HUES48 (cell line): Measurements from ENCODE around the gene ZNF483.
A peak's percentile ranks its signal among the peaks of the same experiment; 100 is the strongest.
"Not testable (repeated sequence)": the region's sequence is repeated elsewhere in the genome, so short reads cannot be mapped to it uniquely, and the experiment has no call there.

ENCODE experiments used
- H3K27ac ChIP-seq: one replicate; pipeline ENCODE4 v1.7.0; 2013; ENCODE audit warnings: low read depth, low read length, inconsistent platforms
- H3K27me3 ChIP-seq: 2 replicates; pipeline ENCODE4 v1.6.1; 2013; ENCODE audit warnings: mild to moderate bottlenecking, low read length; ENCODE audit not compliant: control insufficient read depth, insufficient read depth
- H3K36me3 ChIP-seq: 2 replicates; pipeline ENCODE4 v1.6.1; 2013; ENCODE audit warnings: low read length; ENCODE audit not compliant: control insufficient read depth, insufficient read depth
- H3K4me1 ChIP-seq: 2 replicates; pipeline ENCODE4 v1.6.1; 2013; ENCODE audit warnings: mild to moderate bottlenecking, low read length; ENCODE audit not compliant: control insufficient read depth, insufficient read depth
- H3K4me3 ChIP-seq: 2 replicates; pipeline ENCODE4 v1.5.1; 2013; ENCODE audit warnings: mild to moderate bottlenecking, low read depth, low read length
- H3K9ac ChIP-seq: 2 replicates; pipeline ENCODE4 v1.6.1; 2013; ENCODE audit warnings: mild to moderate bottlenecking, low read depth, low read length, moderate library complexity
- H3K9me3 ChIP-seq: 2 replicates; pipeline ENCODE4 v1.6.1; 2013; ENCODE audit warnings: low read length; ENCODE audit not compliant: control insufficient read depth, insufficient read depth

The ZNF483 gene

DNA sequence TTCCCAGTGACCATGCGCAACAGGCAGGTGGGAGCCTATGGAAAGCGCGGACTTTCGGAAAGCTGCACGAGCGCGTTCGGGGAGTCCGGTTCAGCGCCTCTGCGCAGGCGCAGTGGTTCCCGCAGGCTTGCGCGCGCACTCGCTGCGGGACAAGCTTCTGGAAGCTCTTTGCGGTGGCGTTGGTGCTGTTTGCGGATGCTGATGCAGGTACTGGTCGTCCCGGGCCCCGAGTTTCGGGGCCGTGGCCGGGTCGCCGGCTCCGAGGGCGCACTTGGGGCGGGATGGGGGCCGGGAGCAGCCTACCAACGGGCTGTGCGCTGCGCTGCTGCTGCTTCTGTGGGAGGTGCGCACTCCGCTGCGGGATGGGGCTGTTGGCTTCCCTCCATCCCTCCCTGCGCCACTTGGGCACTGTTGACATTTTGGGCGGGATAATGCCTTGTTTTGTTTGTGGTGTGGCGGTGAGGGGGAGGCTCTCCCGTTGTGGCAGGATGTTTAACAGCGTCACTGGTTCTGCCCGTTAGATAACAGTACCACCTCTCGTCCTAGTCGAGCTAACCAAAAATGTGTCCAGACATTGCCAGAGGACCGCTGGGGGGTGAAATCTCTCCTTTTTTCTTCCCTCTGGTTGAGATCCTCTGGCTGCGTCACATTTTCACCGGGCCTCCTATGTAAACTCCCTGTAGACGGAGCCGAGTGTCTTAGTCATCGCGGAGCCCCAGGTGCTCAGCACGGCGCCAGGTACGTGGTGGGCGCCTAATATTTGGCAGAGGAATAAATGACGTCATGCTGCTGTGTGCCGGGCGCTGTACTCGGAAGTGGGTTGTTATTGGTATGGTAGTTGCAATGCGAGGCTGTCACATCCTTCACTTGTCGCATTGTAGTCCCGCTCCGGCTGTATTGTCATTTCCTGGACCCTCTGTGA, at the start of gene ZNF483:
ZNF483 (plus strand) TSS at position 124 of the 922 bp plus-strand sequence. CDS start 2,217 bp downstream, outside the sequence.
- Histone ChIP-seq H3K36me3 (peaks cover 19% of the 10 kb centered on the region), H3K27ac (peak within 1 kb of the TSS; percentile 69), H3K4me3 (peak within 1 kb of the TSS; percentile 91), H3K4me1 (peaks cover 45% of the 10 kb centered on the region), H3K9ac (peak within 1 kb of the TSS; percentile 73), H3K9me3 (no peaks in the 10 kb centered on the region), H3K27me3 (no peaks in the 10 kb centered on the region)

GRCh38 chr9:111475195-111475594, 49.8 kb upstream of the ZNF483 start:
- peaks cover 26% of the 10 kb centered on the region for H3K4me1 ChIP-seq
- no peak overlapping the region for H3K4me3 ChIP-seq
- no peaks in the 10 kb centered on the region for H3K27me3 ChIP-seq
- no peaks in the 10 kb centered on the region for H3K9me3 ChIP-seq
- H3K36me3 ChIP-seq, result no peaks in the 10 kb centered on the region
- H3K9ac ChIP-seq, result no peak overlapping the region
- no peak overlapping the region for H3K27ac ChIP-seq

DNA sequence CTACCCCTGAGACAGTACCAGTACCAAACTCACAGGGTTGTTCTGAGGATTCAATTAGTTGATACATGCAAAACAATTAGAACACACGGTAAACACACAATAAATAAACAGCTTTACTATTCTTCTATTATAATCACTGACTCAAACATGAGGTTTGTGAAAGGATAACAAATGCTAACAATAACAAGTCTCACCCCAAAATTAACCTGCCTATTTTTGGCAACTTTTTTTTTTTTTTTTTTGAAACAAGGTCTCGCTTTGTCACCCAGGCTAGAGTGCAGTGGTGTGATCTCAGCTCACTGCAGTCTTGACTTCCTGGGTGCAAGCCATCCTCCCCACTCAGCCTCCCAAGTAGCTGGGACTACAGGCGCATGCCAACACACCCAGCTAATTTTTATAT, 47.3 kb upstream of the ZNF483 start:
- Histone ChIP-seq H3K27me3 (no peaks in the 10 kb centered on the region), H3K9me3 (no peaks in the 10 kb centered on the region), H3K4me1 (peaks cover 28% of the 10 kb centered on the region), H3K36me3 (no peaks in the 10 kb centered on the region), H3K4me3 (no peak overlapping the region), H3K27ac (no peak overlapping the region), H3K9ac (no peak overlapping the region)

DNA sequence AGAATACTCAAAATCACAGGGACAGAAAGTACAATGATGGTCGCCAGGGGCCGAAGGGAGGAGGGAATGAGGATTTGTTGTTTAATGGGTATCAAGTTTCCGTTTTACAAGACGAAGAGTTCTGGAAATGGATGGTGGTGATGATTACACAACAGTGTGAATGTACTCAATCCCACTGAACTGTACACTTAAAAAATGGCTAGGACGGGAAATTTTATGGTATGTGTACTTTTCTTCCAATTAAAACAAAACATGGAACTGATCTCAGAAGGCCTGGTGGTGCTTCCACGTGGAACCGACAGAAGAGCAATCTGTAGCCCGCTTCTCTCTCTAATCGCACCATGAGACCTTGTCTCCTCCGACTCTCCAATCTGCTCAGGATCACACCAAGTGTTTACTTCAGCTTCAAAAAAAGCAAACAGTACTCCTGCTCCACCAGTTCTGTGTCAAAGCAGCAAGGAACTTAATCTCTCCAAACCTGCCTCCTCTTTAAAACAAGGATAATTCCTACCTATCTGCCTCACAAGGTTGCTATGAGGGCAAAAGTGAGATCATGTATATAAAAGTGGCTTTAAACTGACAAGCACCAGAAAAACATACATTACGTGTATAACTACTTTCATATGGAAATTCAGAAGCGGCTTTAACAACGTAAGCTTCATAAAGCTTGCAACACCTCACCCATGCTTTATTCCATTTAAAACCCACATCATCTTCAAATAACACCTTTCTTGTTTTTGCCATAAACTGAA, 42.9 kb upstream of the ZNF483 start:
- Histone ChIP-seq H3K4me3 (peak overlapping the region; percentile 95), H3K27ac (peak overlapping the region; percentile 95), H3K27me3 (no peaks in the 10 kb centered on the region), H3K4me1 (peaks cover 12% of the 10 kb centered on the region), H3K9ac (peak overlapping the region; percentile 82), H3K36me3 (no peaks in the 10 kb centered on the region), H3K9me3 (no peaks in the 10 kb centered on the region)

GRCh38 chr9:111482694-111483438, 42.1 kb upstream of the ZNF483 start:
- Histone ChIP-seq H3K36me3 (no peaks in the 10 kb centered on the region), H3K27me3 (no peaks in the 10 kb centered on the region), H3K9me3 (no peaks in the 10 kb centered on the region), H3K9ac (peak overlapping the region; percentile 82), H3K27ac (peak overlapping the region; percentile 95), H3K4me3 (peak overlapping the region; percentile 95), H3K4me1 (peaks cover 12% of the 10 kb centered on the region)

DNA sequence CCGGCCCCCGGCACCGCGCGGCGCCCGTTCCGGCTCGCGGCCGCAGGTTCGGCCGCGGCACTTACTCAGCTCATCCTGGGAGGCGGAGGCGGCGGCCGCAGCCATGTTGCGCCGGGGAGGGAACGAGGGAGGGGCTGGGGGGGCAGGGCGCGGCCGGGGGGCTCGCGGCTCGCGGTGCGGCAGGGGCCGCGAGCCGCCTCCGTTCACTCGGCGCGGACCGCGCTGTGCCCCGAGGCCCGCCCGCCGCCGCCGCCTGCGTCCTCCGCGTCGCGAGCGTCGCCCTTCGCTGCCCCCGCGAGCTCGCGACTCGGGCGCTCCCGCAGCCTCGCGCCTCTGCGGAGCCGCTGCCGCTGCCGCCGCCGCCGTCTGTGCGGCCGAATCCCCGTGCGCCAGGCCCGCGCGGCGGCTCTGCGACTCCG, 41.5 kb upstream of the ZNF483 start:
- no peaks in the 10 kb centered on the region for H3K9me3 ChIP-seq
- H3K4me3 ChIP-seq, result peak overlapping the region; percentile 95; the same call in 1 of the 2 replicates
- H3K36me3 ChIP-seq, result no peaks in the 10 kb centered on the region
- H3K27me3 ChIP-seq, result no peaks in the 10 kb centered on the region
- H3K9ac ChIP-seq, result peak overlapping the region; percentile 82; the same call in 1 of the 2 replicates
- H3K4me1 ChIP-seq, result peaks cover 12% of the 10 kb centered on the region
- peak overlapping the region; percentile 95 for H3K27ac ChIP-seq

DNA sequence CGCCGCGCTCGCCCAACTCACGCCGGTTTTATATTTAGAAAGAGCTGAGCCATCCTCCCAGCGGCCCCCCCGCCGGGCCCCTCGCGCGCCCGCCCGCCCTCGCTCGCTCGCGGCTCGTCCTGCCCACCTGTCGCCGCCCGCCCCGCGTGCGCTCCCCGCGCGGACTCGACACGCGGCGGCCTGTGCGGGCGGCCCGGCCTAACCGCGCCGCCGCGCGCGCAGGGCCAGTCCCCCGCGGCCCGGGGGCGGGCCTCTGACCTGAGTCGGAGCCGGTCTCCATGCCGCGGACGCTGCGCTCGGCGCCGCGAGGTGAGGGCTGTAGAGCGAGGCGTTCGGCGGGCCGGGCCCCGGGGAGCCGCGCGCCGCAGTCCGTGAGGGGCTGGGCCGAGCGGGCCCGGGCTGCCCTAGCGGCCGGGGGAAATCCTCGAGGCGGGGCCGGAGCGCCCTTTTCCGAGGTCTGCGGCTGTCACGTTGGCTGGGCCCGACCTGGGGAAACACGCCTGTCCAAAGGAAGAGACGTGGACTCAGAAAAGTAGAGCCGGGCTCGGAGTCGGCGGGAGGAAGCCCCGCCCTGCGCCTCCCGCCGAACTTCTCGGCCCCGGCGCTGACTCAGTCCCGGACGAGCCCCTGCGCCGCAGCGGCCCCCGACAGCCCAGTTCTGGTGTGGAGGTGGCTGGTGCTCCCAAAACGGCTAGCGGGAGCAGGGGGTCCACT, 41.0 kb upstream of the ZNF483 start, which contains the start of gene ECPAS:
ECPAS (minus strand) TSS at position 526 of the 714 bp plus-strand sequence. CDS start 11,465 bp downstream, outside the sequence.
- Histone ChIP-seq H3K9ac (peak within 1 kb of the TSS; percentile 82), H3K27me3 (no peaks in the 10 kb centered on the region), H3K9me3 (no peaks in the 10 kb centered on the region), H3K4me1 (peaks cover 12% of the 10 kb centered on the region), H3K27ac (peak within 1 kb of the TSS; percentile 95), H3K4me3 (peak within 1 kb of the TSS; percentile 95), H3K36me3 (no peaks in the 10 kb centered on the region)

DNA sequence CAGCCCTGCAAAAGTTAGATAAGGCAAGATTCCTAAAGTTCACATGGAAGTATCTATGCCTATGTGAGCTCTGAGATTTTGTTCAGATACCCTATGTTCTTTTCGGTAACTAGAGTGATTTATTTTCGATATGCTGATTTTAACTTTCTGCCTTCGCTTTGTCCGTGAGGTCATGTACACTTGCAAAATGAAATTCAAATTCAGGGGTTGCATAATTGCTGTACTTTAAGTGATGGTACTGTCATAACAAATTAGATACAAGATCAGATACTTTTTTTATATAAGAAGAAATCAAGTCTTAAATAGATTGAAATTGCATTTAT, 40.4 kb upstream of the ZNF483 start:
- Histone ChIP-seq H3K9me3 (no peaks in the 10 kb centered on the region), H3K4me1 (peaks cover 12% of the 10 kb centered on the region), H3K27ac (peak overlapping the region; percentile 95), H3K36me3 (no peaks in the 10 kb centered on the region), H3K9ac (peak overlapping the region; percentile 79), H3K27me3 (no peaks in the 10 kb centered on the region), H3K4me3 (peak overlapping the region; percentile 95)

DNA sequence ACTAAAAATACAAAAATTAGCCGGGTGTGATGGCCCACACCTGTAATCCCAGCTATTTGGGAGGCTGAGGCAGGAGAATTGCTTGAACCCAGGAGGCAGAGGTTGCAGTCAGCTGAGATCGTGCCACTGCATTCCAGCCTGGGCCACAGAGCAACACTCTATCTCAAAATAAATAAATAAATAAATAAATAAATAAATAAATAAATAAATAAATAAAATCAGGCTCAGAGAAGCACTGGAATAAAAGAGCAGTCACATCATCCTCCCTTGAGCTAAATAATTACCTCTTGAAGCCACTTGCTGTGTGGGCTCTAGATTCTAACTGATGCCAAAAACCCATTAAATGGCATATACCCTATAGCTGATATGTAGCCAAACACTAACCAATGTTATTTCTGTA, 27.8 kb upstream of the ZNF483 start:
- not testable (repeated sequence) for H3K27ac ChIP-seq, H3K9me3 ChIP-seq, H3K27me3 ChIP-seq, H3K36me3 ChIP-seq, H3K4me3 ChIP-seq, H3K4me1 ChIP-seq, H3K9ac ChIP-seq

GRCh38 chr9:111501005-111501562, 23.9 kb upstream of the ZNF483 start:
- H3K4me1 ChIP-seq, result no peaks in the 10 kb centered on the region
- no peaks in the 10 kb centered on the region for H3K9me3 ChIP-seq
- H3K4me3 ChIP-seq, result no peak overlapping the region

More at GRCh38 chr9:111501005-111501562, 23.9 kb upstream of the ZNF483 start:
- Histone ChIP-seq H3K36me3 (no peaks in the 10 kb centered on the region), H3K27me3 (no peaks in the 10 kb centered on the region), H3K9ac (no peak overlapping the region), H3K27ac (no peak overlapping the region)
